Activated B cell treated with CpG ODN at 0.5 μM for 24 hours (primary cell): ENCODE data around the gene PPM1H. TPM values are rescaled to one million over a fixed set of nuclear protein-coding genes. Genes with fewer than 3 reads are reported as not detected.
"Not testable (repeated sequence)": the region's sequence is repeated elsewhere in the genome, so short reads cannot be mapped to it uniquely, and the experiment has no call there.

ENCODE experiments used
- ATAC-seq: fragments of 200-7000 bp; cut with Tn5 transposase; one replicate; pipeline ENCODE4 v1.10.0; 2021; ENCODE audit warnings: low read depth, mild to moderate bottlenecking, moderate library complexity
- CTCF ChIA-PET: fragments of 350-600 bp; sonication (Branson Sonifier 250); formaldehyde crosslinking; loops from one replicate; lab custom pipeline; 2021; ENCODE audit warnings: antibody characterized with exemption; lab: Charles Lee
- POLR2A ChIA-PET: fragments of 350-600 bp; sonication (Branson Sonifier 250); formaldehyde crosslinking; loops from one replicate; lab custom pipeline; 2021; ENCODE audit warnings: antibody characterized with exemption; lab: Charles Lee
- DNase-seq: peaks from one replicate; pipeline ENCODE4 v3.0.0; 2022
- H3K27ac Mint-ChIP-seq: one replicate; pipeline ENCODE4 v1.8.0; 2020; ENCODE audit warnings: mixed read lengths
- H3K27me3 Mint-ChIP-seq: one replicate; pipeline ENCODE4 v1.8.0; 2021; ENCODE audit warnings: mixed read lengths
- H3K36me3 Mint-ChIP-seq: one replicate; pipeline ENCODE4 v1.8.0; 2021; ENCODE audit warnings: low read depth, mixed read lengths
- H3K4me1 Mint-ChIP-seq: one replicate; pipeline ENCODE4 v1.8.0; 2021; ENCODE audit warnings: mixed read lengths
- H3K4me3 Mint-ChIP-seq: one replicate; pipeline ENCODE4 v1.8.0; 2020; ENCODE audit warnings: mild to moderate bottlenecking, mixed read lengths
- H3K9me3 Mint-ChIP-seq: one replicate; pipeline ENCODE4 v1.8.0; 2020; ENCODE audit warnings: mixed read lengths
- CTCF ChIP-seq: fragments of 200-600 bp; IDR thresholded peaks from one replicate; pipeline ENCODE4 v1.8.0; 2022; ENCODE audit warnings: antibody characterized with exemption, mild to moderate bottlenecking
- intact Hi-C: fragments of 100-400 bp; cut with micrococcal nuclease; formaldehyde crosslinking; loops from one replicate; pipeline ENCODE4 v1.15.1; 2024
- total RNA-seq: library from RNA; stranded (reverse); gene quantifications from 2 replicates; pipeline ENCODE4 v1.2.3, GENCODE V29; 2022

Gene PPM1H
- total RNA-seq, 1 donor from 2014 or later, result not detected

GRCh38 chr12:62668782-62669181, 266.2 kb downstream of the PPM1H start:
- Mint-ChIP-seq H3K4me1 (no peaks in the 10 kb centered on the region), H3K4me3 (no peak overlapping the region), H3K9me3 (no peaks in the 10 kb centered on the region), H3K27ac (no peak overlapping the region), H3K27me3 (peaks cover 4% of the 10 kb centered on the region), H3K36me3 (no peaks in the 10 kb centered on the region)
- ChIA-PET POLR2A (no interaction called here), CTCF (no interaction called here)
- no peak for TF ChIP-seq CTCF
- DNase-seq (no peak), ATAC-seq (no peak)
- intact Hi-C loops, result no loop called here

DNA sequence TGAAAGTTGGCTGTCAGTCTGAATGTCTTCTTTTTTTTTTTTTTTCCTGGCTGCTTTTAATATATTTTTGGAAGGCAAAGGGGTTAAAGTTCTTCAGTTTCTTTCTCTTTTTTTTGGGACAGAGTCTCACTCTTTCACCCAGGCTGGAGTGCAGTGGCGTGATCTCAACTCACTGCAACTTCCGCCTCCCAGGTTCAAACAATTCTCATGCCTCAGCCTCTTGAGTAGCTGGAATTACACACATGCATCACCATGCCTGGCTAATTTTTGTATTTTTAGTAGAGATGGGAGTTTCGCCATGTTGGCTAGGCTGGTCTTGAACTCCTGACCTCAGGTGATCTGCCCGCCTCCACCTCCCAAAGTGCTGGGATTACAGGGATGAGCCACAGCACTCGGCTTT, 270.0 kb downstream of the PPM1H start:
- POLR2A ChIA-PET, intact Hi-C loops, CTCF ChIA-PET, DNase-seq, H3K4me3 Mint-ChIP-seq, H3K27ac Mint-ChIP-seq, H3K27me3 Mint-ChIP-seq, H3K36me3 Mint-ChIP-seq, ATAC-seq, H3K9me3 Mint-ChIP-seq, H3K4me1 Mint-ChIP-seq: not testable (repeated sequence)

DNA sequence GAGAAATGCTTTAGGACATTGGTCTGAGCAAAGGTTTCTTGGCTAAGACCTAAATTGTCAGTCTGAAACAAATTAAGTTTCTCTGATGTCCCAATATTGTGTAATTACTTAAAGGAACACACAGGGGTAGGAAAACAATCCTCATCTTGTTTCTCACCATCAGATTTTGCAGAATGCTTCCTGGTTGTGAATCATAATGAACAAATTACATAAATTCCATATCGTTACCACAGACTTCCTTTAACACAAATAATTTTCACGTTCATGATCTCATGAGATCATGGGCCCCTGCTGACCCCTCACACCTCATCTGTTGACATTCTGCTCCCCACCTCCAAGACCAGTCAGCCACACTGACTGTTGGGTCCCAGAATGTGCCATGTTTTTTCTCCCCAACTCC, 274.2 kb downstream of the PPM1H start:
- Mint-ChIP-seq H3K9me3 (peaks cover 2% of the 10 kb centered on the region), H3K36me3 (no peaks in the 10 kb centered on the region), H3K4me1 (no peaks in the 10 kb centered on the region), H3K27ac (no peak overlapping the region), H3K27me3 (no peaks in the 10 kb centered on the region), H3K4me3 (no peak overlapping the region)
- no peak for ATAC-seq
- ChIA-PET POLR2A (no interaction called here), CTCF (no interaction called here)
- intact Hi-C loops, result no loop called here
- no peak for DNase-seq
- TF ChIP-seq CTCF, result no peak

DNA sequence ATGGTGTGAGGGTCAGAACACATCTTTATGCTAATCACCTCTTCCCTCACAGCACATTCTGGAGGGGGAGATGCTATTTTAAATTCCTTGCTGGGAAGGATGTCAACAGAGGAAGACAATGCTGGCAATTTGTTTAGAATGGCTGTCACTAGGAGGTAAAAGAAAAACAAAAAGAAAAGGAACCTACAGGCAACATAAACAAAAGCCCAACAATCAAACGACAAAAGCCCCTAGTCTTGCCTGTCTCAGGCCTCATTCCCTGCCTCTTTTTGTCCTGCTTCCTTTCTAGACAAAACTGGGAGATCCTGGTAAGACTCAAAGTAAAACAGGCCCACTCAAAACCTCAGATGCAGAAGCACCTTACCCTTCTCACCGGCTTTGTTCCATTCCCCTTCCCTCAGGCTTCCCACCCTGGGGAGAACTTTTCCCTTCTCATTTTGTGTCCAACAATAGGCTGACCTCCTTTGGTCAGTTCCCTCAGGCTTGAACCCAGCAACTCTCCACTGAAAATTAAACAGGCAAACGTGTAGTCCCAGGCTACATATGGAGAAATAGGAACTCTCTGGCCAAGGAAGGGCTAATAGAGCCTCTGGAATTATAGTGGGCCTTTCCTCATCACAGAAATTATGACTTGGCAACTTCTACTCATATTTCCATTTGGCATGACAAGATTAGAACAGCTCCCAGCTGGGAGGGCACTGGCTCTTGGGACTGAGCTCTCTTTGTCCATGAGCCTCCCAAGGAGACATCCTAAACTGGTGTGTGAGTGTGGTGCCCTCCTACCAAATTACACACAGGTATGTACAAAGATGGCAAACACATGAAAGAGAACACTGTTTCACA, 275.3 kb downstream of the PPM1H start:
- ATAC-seq, result no peak
- POLR2A ChIA-PET, result no interaction called here
- peaks cover 2% of the 10 kb centered on the region for H3K9me3 Mint-ChIP-seq
- no peaks in the 10 kb centered on the region for H3K27me3 Mint-ChIP-seq
- no peak for TF ChIP-seq CTCF
- H3K36me3 Mint-ChIP-seq, result no peaks in the 10 kb centered on the region
- H3K4me3 Mint-ChIP-seq, result no peak overlapping the region
- DNase-seq, result no peak
- CTCF ChIA-PET, result no interaction called here
- H3K27ac Mint-ChIP-seq, result no peak overlapping the region
- intact Hi-C loops, result no loop called here
- H3K4me1 Mint-ChIP-seq, result no peaks in the 10 kb centered on the region

DNA sequence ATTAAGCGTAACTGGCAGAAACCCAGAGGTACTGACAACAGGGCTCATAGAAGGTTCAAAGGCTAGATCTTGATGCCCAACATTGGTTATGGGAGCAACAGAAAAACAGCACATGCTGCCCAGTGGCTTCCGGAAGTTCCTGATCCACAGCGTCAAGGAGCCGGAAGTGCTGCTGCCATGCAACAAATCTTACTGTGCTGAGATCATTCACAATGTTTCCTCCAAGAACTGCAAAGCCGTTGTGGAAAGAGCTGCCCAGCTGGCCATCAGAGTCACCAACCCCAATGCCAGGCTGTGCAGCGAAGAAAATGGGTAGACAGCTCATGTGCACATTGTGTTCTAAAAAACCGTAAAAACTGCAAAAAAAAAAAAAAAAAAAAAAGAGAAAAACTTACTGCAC, 276.0 kb downstream of the PPM1H start:
- DNase-seq (no peak), ATAC-seq (no peak)
- TF ChIP-seq CTCF, result no peak
- Mint-ChIP-seq H3K27ac (no peak overlapping the region), H3K36me3 (no peaks in the 10 kb centered on the region), H3K9me3 (peaks cover 2% of the 10 kb centered on the region), H3K27me3 (no peaks in the 10 kb centered on the region), H3K4me1 (no peaks in the 10 kb centered on the region), H3K4me3 (no peak overlapping the region)
- POLR2A ChIA-PET, result no interaction called here
- CTCF ChIA-PET, result no interaction called here
- intact Hi-C loops, result no loop called here

DNA sequence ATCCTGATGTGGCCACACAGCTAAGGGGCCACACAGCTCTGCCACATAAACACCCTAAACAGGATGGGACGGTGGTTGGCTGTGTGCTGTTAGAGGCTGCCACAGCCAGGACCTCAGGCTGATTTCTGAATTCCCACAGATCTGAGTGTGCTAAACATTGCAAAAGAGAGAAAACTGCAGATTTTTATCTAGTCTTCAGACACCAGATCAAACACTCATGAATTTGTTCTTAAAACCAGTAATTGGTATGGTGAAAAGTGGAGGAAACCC, 277.7 kb downstream of the PPM1H start:
- no peaks in the 10 kb centered on the region for H3K4me1 Mint-ChIP-seq
- H3K27ac Mint-ChIP-seq, result no peak overlapping the region
- ATAC-seq, result no peak
- intact Hi-C loops, result no loop called here
- H3K36me3 Mint-ChIP-seq, result no peaks in the 10 kb centered on the region
- no peak for TF ChIP-seq CTCF
- ChIA-PET CTCF (no interaction called here), POLR2A (no interaction called here)
- H3K27me3 Mint-ChIP-seq, result no peaks in the 10 kb centered on the region
- no peak for DNase-seq
- H3K9me3 Mint-ChIP-seq, result peaks cover 2% of the 10 kb centered on the region
- no peak overlapping the region for H3K4me3 Mint-ChIP-seq
